ENCODE data around the gene PODXL.
"Not testable (repeated sequence)": the region's sequence is repeated elsewhere in the genome, so short reads cannot be mapped to it uniquely, and the experiment has no call there.

Gene PODXL

DNA sequence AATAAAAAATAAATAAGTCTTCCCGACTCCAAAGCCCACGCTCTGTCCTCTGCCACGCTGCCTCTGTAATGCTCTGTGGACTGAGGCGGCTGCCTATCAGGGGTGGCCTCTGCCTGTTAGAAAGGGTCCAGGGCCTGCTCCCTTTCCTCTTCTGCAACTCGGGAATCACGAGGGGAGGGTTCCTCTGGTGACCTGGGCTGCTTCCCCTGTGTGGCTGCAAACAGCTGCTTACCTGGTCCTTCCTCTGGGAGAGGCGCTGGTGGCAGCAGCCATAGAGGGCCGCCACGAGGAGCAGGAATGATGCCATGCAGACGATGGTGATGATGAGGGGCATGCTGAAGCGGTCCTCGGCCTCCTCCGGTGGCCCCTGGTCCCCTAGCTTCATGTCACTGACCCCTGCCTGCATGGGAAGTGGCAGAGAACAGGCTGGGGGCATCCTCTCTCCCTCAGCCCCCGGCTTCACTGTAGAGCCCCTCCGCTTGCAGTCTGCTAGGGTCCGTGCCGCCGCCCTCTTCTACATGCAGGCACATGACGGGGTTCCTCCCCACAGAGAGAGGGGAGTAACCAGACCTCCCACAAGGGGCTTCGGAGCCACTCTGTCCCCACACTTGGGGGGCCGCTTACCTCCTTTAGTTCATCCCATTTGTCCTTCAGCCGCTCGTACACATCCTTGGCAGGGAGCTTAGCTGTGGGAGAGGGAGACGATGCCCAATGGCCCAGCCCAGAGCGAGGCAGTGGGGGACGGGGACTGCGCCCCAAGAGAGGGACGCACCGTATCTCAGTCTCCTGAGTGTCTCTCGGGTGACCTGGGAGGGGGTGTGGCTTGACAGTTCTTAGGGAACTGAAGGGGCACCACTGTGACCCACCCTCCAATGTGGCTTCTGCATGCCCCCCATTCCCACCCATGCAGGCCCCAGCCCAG is 50.5 kb downstream of the PODXL start:
- no peak overlapping the region for H3K4me3 ChIP-seq
- no peak overlapping the region for H3K27ac ChIP-seq
- no peak for DNase-seq (ENCODE audit: low spot score)
- TF ChIP-seq, protein P1, sequence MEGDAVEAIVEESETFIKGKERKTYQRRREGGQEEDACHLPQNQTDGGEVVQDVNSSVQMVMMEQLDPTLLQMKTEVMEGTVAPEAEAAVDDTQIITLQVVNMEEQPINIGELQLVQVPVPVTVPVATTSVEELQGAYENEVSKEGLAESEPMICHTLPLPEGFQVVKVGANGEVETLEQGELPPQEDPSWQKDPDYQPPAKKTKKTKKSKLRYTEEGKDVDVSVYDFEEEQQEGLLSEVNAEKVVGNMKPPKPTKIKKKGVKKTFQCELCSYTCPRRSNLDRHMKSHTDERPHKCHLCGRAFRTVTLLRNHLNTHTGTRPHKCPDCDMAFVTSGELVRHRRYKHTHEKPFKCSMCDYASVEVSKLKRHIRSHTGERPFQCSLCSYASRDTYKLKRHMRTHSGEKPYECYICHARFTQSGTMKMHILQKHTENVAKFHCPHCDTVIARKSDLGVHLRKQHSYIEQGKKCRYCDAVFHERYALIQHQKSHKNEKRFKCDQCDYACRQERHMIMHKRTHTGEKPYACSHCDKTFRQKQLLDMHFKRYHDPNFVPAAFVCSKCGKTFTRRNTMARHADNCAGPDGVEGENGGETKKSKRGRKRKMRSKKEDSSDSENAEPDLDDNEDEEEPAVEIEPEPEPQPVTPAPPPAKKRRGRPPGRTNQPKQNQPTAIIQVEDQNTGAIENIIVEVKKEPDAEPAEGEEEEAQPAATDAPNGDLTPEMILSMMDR (IDR thresholded peaks at IDR 0.05), result no peak

DNA sequence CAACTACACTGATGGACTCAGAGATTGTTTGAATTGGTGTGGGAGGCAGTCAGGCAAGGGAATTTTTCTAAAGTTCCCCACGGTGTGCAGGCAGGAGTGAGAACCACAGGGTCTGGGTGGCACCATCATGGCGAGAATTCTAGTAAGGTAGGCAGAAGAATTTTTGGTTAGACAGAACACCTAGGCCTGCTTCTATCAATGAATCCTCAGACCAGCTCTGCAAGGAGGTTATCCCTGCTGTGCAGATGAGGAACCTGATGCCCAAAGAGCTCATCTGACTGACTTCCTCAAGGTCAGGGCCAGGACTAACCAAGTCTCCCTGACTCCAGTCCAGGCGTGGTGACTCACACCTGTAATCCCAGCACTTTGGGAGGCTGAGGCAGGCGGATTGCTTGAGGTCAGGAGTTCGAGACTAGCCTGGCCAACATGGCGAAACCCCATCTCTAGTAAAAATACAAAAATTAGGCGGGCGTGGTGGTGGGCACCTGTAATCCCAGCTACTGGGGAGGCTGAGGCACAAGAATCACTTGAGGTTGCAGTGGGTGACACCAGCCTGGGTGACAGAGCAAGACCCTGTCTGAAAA is 51.3 kb downstream of the PODXL start:
- not testable (repeated sequence) for DNase-seq (ENCODE audit: low spot score); H3K27ac ChIP-seq; H3K4me3 ChIP-seq

DNA sequence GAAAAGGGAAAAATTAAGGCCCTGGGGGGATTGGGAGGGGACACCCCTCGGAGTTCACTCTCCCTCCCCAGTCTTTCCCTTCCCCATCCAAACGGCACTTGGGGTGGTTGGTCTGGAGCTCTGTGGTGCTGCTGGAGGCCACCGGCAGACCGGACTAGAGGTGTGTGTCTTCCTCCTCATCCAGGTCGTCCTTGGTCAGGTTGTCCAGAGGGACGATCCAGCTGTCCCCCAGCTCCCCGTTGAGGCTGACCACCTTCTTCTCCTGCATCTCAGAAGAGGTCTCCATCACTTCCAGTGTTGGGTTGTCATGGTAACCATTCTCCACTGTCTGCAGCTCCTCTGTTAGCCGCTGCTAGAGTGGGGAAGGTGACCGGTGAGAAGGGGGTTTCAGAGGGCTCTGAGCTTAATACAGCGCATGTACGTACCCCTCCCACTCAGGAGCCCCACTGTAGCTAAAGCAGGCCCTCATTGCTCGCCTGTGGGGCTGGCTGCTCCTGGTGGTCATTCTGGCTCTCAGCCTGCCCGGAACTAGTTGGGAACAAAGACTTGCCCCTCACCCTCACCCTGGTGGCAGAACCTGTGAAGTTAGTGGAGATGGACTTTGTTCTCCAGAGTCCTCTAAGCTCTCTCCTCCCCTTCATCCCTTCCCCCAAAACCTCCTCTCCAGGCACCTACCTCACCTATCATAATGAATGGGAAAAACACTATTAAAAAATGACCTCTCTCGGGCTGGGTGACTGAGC is 52.1 kb downstream of the PODXL start:
- no peak for DNase-seq (ENCODE audit: low spot score)
- Histone ChIP-seq H3K4me3 (no peak overlapping the region), H3K27ac (no peak overlapping the region)
- TF ChIP-seq, protein P1 (IDR thresholded peaks at IDR 0.05), result no peak

DNA sequence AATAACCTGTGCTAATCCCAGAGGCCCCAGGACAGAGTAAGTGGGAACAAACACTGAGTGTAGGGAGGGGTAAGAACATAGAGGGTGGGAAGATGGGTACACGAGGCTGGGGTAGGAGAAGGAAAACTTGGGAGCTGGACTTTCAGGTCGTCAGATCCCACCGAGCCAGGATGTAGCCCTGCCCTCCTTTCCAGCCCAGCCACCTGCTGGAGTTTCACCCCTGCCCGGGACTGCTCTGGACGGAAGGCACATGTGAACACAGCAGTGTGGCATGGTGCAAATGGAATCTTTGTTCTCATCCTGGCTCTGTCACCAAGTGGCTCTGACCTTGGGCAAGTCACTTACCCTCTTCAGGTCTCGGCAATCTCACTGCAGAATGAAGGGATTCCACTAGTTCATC is 52.8 kb downstream of the PODXL start:
- H3K27ac ChIP-seq, result no peak overlapping the region
- TF ChIP-seq, protein P1 (IDR thresholded peaks at IDR 0.05), result no peak
- DNase-seq (ENCODE audit: low spot score), result no peak

DNA sequence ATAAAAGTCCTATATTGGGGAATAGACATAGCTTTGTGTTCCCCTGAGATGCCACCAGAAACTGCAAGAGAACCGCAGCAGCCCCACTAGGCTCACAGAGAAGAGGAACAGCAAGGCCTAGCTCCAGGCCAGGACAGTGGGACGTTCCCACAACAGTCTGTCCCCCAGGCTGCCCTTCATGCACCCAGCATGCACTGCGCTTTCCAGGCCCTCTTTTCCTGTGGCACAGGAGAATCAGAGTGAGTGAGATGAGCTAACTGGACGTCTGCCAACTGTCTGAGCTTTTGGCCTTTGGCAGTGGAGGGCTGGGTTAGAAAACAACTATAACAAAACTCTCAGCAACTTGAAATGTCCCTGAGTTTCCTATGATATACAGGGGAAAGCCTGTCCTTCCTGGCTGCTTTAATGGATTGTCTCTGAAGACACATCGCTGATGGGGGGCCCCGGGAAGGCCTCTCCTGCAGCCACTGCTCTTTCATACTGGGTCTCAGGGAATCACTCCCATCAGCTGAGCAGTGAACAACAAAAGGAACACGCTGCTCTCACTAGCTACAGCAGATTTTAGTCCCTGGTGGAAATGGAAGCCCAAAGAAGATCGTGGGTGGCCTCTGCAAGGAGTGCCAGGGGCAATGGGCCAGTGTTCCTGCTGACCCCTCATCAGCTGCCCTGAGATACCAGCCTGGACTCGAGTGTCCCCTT is 53.5 kb downstream of the PODXL start:
- no peak for DNase-seq (ENCODE audit: low spot score)
- Histone ChIP-seq H3K4me3 (no peak overlapping the region), H3K27ac (peak overlapping the region in 1 of 2 donors; percentile 55)
- TF ChIP-seq, protein P1 (IDR thresholded peaks at IDR 0.05), result no peak

More for the DNA sequence above, 52.8 kb downstream of the PODXL start:
- H3K4me3 ChIP-seq, result no peak overlapping the region

DNA sequence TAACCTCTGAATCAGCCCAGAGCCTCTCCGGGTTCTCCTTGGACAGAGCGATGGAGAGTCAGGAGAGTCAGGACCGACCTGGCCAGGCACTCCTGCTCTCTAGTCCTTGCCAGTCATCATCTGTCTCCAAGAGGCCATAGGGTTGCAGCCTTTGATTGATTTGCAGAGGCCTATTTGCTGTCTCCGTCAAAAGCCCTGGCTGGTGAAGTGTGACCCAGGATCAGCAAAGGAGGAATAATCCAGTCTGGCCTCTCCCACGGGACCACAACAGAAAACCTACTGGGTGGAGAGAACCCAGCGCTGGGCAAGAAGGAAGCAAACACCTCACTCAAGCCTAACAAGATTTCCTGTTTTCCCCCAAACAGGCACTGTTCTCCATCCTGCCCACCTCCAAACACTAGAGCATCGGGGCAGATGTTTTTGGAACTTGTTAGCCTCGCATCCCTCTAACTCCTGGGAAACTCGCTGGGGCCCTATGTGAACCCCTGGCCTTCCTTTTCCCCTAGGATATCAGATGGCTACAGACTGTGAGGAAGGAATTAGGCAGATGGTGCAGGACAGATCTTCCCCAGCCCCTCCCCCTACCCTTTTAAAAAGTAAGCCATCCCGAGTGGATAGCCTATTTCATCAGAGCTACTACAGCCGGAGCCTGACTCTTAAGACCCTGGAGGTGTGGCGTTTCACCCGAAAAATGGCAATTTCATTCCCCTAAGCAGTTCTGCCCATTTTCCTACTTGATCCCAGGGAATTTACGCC is 54.3 kb downstream of the PODXL start:
- peak overlapping the region in 1 of 2 donors; percentile 55 for H3K27ac ChIP-seq
- no peak overlapping the region for H3K4me3 ChIP-seq
- TF ChIP-seq, protein P1 (IDR thresholded peaks at IDR 0.05), result no peak
- DNase-seq (ENCODE audit: low spot score), result no peak

All from coronary artery (tissue), 2 donors.